GM19238 (cell line): ENCODE results near the gene ASB7.

Source experiments
- DNase-seq: peaks from one replicate; pipeline ENCODE4 v3.0.0; 2011; ENCODE audit warnings: low spot score; ENCODE audit not compliant: insufficient read length

The ASB7 gene

GRCh38 chr15:100684591-100684990 is 82.2 kb downstream of the ASB7 start:
- no peak for DNase-seq

- DNase-seq: no peak
These were observed 83.8 kb downstream of the ASB7 start for GRCh38 chr15:100686021-100686724.

- no peak for DNase-seq
These were observed 84.5 kb downstream of the ASB7 start for GRCh38 chr15:100686725-100687473.

GRCh38 chr15:100687582-100688141 is 85.3 kb downstream of the ASB7 start:
- no peak for DNase-seq

GRCh38 chr15:100688549-100689120 is 86.2 kb downstream of the ASB7 start:
- DNase-seq: no peak

GRCh38 chr15:100689131-100689899 is 86.9 kb downstream of the ASB7 start:
- DNase-seq: no peak

- DNase-seq: no peak
These were observed 87.8 kb downstream of the ASB7 start for GRCh38 chr15:100690032-100690794.

GRCh38 chr15:100690795-100691158 is 88.4 kb downstream of the ASB7 start:
- DNase-seq: no peak

- no peak for DNase-seq
These were observed 88.9 kb downstream of the ASB7 start for GRCh38 chr15:100691321-100691720.

- no peak for DNase-seq
These were observed 89.9 kb downstream of the ASB7 start for GRCh38 chr15:100692246-100692645.

GRCh38 chr15:100692671-100693070 is 90.3 kb downstream of the ASB7 start:
- DNase-seq: no peak

GRCh38 chr15:100693451-100693850 is 91.1 kb downstream of the ASB7 start:
- no peak for DNase-seq

GRCh38 chr15:100694381-100695021 is 92.1 kb downstream of the ASB7 start:
- no peak for DNase-seq

GRCh38 chr15:100695048-100695447 is 92.7 kb downstream of the ASB7 start:
- no peak for DNase-seq

GRCh38 chr15:100696452-100696851 is 94.1 kb downstream of the ASB7 start:
- no peak for DNase-seq
